ENCODE results near the gene KLF17.

Gene KLF17

GRCh38 chr1:44157903-44158302, 39.3 kb downstream of the KLF17 start:
- DNase-seq = no peak

- DNase-seq = no peak
Observed at GRCh38 chr1:44158871-44159270, 40.2 kb downstream of the KLF17 start.

- no peak for DNase-seq
Observed at GRCh38 chr1:44161546-44161945, 42.9 kb downstream of the KLF17 start.

- no peak for DNase-seq
Observed at GRCh38 chr1:44168520-44169098, 50.0 kb downstream of the KLF17 start.

GRCh38 chr1:44170281-44170823, 51.7 kb downstream of the KLF17 start:
- no peak for DNase-seq

- DNase-seq = no peak
Observed at GRCh38 chr1:44174630-44175029, 56.0 kb downstream of the KLF17 start.
